PC-3 (cell line): Measurements from ENCODE around the gene SLC17A7.

Experiments used
- CTCF ChIP-seq: fragments of 300-600 bp; sonication (generic); conservative IDR thresholded peaks from 2 replicates; pipeline ENCODE4 v1.5.1; 2017; ENCODE audit warnings: antibody characterized with exemption, low read depth, mild to moderate bottlenecking, low read length
- EZH2 ChIP-seq: fragments of 300-600 bp; sonication (generic); IDR thresholded peaks from one replicate; pipeline ENCODE4 v1.6.1; 2017; ENCODE audit warnings: antibody characterized with exemption, mild to moderate bottlenecking, low read length; ENCODE audit not compliant: unreplicated experiment
- EZH2phosphoT487 ChIP-seq: fragments of 300-600 bp; sonication (generic); IDR thresholded peaks from 2 replicates; pipeline ENCODE4 v1.6.1; 2018; ENCODE audit warnings: mild to moderate bottlenecking, antibody characterized with exemption, low read length, borderline replicate concordance

- no peak for TF ChIP-seq CTCF
- TF ChIP-seq EZH2: no peak
- TF ChIP-seq EZH2phosphoT487: no peak
Observed at GRCh38 chr19:49453757-49454240, 12.5 kb upstream of the SLC17A7 start.
